GM13976 (cell line): Measurements from ENCODE around the gene SLC43A1.
A peak's percentile ranks its signal among the peaks of the same experiment; 100 is the strongest.

Experiments
- DNase-seq: peaks from one replicate; pipeline ENCODE4 v3.0.0; 2012; ENCODE audit warnings: low spot score
- CTCF ChIP-seq: IDR thresholded peaks from 2 replicates; pipeline ENCODE4 v1.5.1; 2012; ENCODE audit warnings: borderline replicate concordance, mild to moderate bottlenecking; ENCODE audit not compliant: insufficient read depth; ENCODE audit errors: extremely low read depth, missing control alignments, control extremely low read depth
- in situ Hi-C: fragments of 300-500 bp; cut with MboI; formaldehyde crosslinking; loops from one replicate; pipeline ENCODE4 v1.12.0; 2022; ENCODE audit warnings: low sequenced_read_pairs, mixed read lengths, inconsistent platforms; ENCODE audit not compliant: unreplicated experiment

SLC43A1 gene

GRCh38 chr11:57487021-57487778 is 28.3 kb downstream of the SLC43A1 start:
- no peak for DNase-seq
- no peak for TF ChIP-seq CTCF
- in situ Hi-C loops = no loop called here

GRCh38 chr11:57485217-57485990 is 30.1 kb downstream of the SLC43A1 start:
- in situ Hi-C loops = no loop called here
- no peak for DNase-seq

GRCh38 chr11:57484141-57484710 is 31.3 kb downstream of the SLC43A1 start:
- no peak for TF ChIP-seq CTCF
- peak; percentile 70 for DNase-seq
- in situ Hi-C loops = no loop called here

More at GRCh38 chr11:57485217-57485990, 30.1 kb downstream of the SLC43A1 start:
- TF ChIP-seq CTCF = no peak

GRCh38 chr11:57483562-57483918 is 32.0 kb downstream of the SLC43A1 start:
- in situ Hi-C loops = no loop called here
- DNase-seq = no peak
- no peak for TF ChIP-seq CTCF

GRCh38 chr11:57482782-57483561 is 32.5 kb downstream of the SLC43A1 start:
- in situ Hi-C loops = no loop called here
- TF ChIP-seq CTCF = peak; percentile 83
- peak; percentile 88 for DNase-seq
